Measurements from ENCODE around the gene RAPGEF1. TPM values are rescaled to one million over a fixed set of nuclear protein-coding genes. Genes with fewer than 3 reads are reported as not detected.

RAPGEF1 gene
- polyA plus RNA-seq, 1 donor from 2014 or later = 23.6 TPM

DNA sequence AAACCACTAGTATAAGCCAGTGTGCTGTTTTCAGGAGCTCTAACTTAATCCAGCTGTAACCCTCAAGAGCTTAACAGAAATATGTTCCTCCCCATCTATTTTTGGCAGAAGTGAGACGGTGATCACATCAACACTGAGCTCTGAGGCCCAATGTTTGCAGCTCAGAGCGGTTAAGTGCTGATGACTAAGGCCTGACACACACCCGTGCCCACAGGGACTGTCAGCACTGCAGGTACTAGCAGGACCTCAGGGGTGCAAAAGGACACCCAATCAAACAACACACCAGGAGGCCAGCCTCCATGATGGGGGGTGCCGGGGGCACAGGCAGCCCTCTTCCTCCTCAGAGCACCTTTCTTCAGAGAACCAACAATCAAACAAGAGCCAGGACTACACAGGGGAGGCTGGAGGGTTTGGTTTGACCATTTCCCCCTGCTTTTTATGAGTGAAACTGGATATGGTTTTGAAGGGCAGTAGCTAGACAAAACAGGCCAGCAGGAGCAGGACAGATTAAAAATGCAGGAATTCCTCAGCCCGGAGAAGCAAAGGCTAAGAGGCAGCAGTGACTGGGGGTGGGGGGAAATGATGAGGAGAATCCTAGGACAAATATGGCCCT is 61.3 kb downstream of the RAPGEF1 start (continued):
- TF ChIP-seq SMC3 (conservative IDR thresholded peaks at IDR 0.05; ENCODE audit: poor library complexity) = no peak

DNA sequence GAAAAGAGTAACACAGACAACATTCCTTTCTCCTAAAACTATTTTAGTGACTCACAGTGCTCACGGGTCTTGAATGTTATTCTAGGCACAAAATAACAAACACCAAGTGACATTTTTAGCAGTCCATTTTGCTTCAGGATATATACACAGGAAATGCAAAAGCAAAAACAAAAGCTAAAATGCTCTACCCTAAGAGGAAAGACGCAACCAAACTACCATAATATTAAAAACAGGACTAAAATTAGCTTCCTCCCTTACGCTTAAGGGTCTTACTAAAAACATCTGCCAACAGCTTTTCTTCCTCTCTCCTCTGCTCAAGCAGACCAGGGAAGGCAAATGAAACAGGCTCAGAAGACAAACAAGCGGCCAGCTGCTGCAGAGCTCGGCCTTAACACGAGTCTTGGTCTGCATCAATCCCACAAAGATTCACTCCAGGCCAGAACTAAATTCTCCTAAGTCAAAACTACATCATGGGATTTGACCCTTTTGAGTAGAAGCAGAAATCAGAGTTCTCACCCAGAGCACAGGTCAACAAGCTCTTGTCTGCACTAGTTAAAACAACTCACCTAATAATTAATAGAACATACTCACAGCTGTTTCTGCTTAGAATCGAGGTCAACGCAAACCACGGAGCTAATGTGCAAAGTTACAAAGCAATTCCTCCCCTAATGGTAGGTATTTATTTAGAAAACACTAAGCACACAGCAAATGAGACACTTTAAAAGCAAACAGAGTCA is 62.3 kb downstream of the RAPGEF1 start:
- no peaks in the 10 kb centered on the region for H3K9me2 ChIP-seq (ENCODE audit: insufficient read depth, low read length)
- peaks cover 19% of the 10 kb centered on the region for H3K79me2 ChIP-seq (replicated peaks; ENCODE audit: insufficient read depth, low read length)
- H3K27ac ChIP-seq (ENCODE audit: low read length) = no peak overlapping the region
- no peaks in the 10 kb centered on the region for H3K27me3 ChIP-seq (ENCODE audit: insufficient read depth, low read depth, low read length)
- H3F3A ChIP-seq (ENCODE audit: insufficient read depth, low read length, poor library complexity, severe bottlenecking) = no peaks in the 10 kb centered on the region
- H3K9me3 ChIP-seq (ENCODE audit: low read length) = no peaks in the 10 kb centered on the region
- H3K4me3 ChIP-seq (ENCODE audit: low read length) = no peak overlapping the region
- H4K20me1 ChIP-seq (ENCODE audit: insufficient read depth) = no peaks in the 10 kb centered on the region
- H3K4me2 ChIP-seq (ENCODE audit: low read length) = no peak overlapping the region
- H3K36me3 ChIP-seq (ENCODE audit: insufficient read depth, low read length) = no peaks in the 10 kb centered on the region
- H2AFZ ChIP-seq (ENCODE audit: low read depth, low read length) = no peak overlapping the region
- TF ChIP-seq RAD21 (conservative IDR thresholded peaks at IDR 0.05) = no peak
- no peak for TF ChIP-seq SMC3 (conservative IDR thresholded peaks at IDR 0.05; ENCODE audit: poor library complexity)
- no peak overlapping the region for H3K9ac ChIP-seq (ENCODE audit: low read length)

DNA sequence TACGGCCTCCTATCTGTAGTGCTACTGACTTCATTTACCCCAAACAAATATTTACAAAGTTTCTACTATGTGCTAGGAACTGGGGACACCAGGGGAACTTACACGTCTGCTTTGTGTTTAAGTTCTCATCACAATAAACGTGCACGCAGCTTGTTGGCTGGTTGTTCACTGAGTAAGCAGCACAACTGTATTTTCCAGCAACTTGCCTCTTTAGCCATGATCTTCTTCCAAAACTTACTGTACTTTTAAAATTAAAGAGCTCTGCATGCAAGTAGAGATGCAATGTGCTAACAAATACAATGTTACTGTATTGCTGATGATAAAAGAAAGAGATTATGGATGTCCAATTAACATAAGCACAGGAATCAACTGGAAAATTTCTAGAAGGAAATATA is 62.8 kb downstream of the RAPGEF1 start:
- Histone ChIP-seq H2AFZ (ENCODE audit: low read depth, low read length) (no peak overlapping the region), H3K27me3 (ENCODE audit: insufficient read depth, low read depth, low read length) (no peaks in the 10 kb centered on the region), H3K4me3 (ENCODE audit: low read length) (no peak overlapping the region), H3F3A (ENCODE audit: insufficient read depth, low read length, poor library complexity, severe bottlenecking) (no peaks in the 10 kb centered on the region), H4K20me1 (ENCODE audit: insufficient read depth) (no peaks in the 10 kb centered on the region), H3K27ac (ENCODE audit: low read length) (no peak overlapping the region), H3K9me3 (ENCODE audit: low read length) (no peaks in the 10 kb centered on the region), H3K4me2 (ENCODE audit: low read length) (no peak overlapping the region), H3K9ac (ENCODE audit: low read length) (no peak overlapping the region), H3K9me2 (ENCODE audit: insufficient read depth, low read length) (no peaks in the 10 kb centered on the region), H3K79me2 (replicated peaks; ENCODE audit: insufficient read depth, low read length) (peaks cover 19% of the 10 kb centered on the region), H3K36me3 (ENCODE audit: insufficient read depth, low read length) (no peaks in the 10 kb centered on the region)
- no peak for TF ChIP-seq SMC3 (conservative IDR thresholded peaks at IDR 0.05; ENCODE audit: poor library complexity)
- no peak for TF ChIP-seq POLR2AphosphoS5 (IDR thresholded peaks at IDR 0.05)
- no peak for TF ChIP-seq RAD21 (conservative IDR thresholded peaks at IDR 0.05)
- TF ChIP-seq MXI1 (conservative IDR thresholded peaks at IDR 0.05; ENCODE audit: poor library complexity, severe bottlenecking) = no peak
- TF ChIP-seq, protein P1, sequence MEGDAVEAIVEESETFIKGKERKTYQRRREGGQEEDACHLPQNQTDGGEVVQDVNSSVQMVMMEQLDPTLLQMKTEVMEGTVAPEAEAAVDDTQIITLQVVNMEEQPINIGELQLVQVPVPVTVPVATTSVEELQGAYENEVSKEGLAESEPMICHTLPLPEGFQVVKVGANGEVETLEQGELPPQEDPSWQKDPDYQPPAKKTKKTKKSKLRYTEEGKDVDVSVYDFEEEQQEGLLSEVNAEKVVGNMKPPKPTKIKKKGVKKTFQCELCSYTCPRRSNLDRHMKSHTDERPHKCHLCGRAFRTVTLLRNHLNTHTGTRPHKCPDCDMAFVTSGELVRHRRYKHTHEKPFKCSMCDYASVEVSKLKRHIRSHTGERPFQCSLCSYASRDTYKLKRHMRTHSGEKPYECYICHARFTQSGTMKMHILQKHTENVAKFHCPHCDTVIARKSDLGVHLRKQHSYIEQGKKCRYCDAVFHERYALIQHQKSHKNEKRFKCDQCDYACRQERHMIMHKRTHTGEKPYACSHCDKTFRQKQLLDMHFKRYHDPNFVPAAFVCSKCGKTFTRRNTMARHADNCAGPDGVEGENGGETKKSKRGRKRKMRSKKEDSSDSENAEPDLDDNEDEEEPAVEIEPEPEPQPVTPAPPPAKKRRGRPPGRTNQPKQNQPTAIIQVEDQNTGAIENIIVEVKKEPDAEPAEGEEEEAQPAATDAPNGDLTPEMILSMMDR (IDR thresholded peaks at IDR 0.05; ENCODE audit: poor library complexity, severe bottlenecking) = no peak

DNA sequence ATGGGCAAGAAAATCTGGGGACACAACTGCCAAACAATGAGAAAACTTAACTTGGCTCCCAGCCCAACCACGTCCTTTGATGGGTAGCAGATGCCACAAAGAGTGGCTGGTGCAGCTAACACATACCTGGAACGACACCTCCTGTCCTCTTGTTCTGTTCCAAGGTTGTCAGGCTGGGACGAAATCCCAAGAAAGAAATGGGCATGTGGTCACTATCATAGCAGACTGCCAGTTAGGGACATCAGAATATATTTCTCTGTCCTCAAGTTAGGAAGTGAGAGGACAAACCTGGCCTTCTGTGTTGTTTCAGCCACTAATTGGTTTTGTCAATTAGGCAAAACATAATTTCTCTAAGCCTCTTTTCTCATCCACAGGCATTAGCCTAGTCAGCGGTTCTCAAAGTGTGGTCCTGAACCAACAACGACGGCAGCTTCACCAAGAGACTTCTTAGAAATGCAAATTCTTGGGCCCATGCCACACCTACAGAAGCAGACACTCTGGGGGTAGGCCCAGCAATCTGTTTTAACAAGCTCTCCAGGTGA is 63.4 kb downstream of the RAPGEF1 start:
- no peak for TF ChIP-seq TAF1 (IDR thresholded peaks at IDR 0.05; ENCODE audit: low read depth)
- TF ChIP-seq RAD21 (conservative IDR thresholded peaks at IDR 0.05) = no peak
- no peak for TF ChIP-seq SMC3 (conservative IDR thresholded peaks at IDR 0.05; ENCODE audit: poor library complexity)
- TF ChIP-seq, protein P1 (IDR thresholded peaks at IDR 0.05; ENCODE audit: poor library complexity, severe bottlenecking) = no peak
- TF ChIP-seq EP300 (conservative IDR thresholded peaks at IDR 0.05; ENCODE audit: poor library complexity, severe bottlenecking) = no peak
- TF ChIP-seq, protein P2, sequence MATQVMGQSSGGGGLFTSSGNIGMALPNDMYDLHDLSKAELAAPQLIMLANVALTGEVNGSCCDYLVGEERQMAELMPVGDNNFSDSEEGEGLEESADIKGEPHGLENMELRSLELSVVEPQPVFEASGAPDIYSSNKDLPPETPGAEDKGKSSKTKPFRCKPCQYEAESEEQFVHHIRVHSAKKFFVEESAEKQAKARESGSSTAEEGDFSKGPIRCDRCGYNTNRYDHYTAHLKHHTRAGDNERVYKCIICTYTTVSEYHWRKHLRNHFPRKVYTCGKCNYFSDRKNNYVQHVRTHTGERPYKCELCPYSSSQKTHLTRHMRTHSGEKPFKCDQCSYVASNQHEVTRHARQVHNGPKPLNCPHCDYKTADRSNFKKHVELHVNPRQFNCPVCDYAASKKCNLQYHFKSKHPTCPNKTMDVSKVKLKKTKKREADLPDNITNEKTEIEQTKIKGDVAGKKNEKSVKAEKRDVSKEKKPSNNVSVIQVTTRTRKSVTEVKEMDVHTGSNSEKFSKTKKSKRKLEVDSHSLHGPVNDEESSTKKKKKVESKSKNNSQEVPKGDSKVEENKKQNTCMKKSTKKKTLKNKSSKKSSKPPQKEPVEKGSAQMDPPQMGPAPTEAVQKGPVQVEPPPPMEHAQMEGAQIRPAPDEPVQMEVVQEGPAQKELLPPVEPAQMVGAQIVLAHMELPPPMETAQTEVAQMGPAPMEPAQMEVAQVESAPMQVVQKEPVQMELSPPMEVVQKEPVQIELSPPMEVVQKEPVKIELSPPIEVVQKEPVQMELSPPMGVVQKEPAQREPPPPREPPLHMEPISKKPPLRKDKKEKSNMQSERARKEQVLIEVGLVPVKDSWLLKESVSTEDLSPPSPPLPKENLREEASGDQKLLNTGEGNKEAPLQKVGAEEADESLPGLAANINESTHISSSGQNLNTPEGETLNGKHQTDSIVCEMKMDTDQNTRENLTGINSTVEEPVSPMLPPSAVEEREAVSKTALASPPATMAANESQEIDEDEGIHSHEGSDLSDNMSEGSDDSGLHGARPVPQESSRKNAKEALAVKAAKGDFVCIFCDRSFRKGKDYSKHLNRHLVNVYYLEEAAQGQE (IDR thresholded peaks at IDR 0.05; ENCODE audit: borderline replicate concordance) = no peak
- no peak for TF ChIP-seq POLR2AphosphoS5 (IDR thresholded peaks at IDR 0.05)
- no peak for TF ChIP-seq MXI1 (conservative IDR thresholded peaks at IDR 0.05; ENCODE audit: poor library complexity, severe bottlenecking)
- TF ChIP-seq EZH2 (IDR thresholded peaks at IDR 0.05; ENCODE audit: borderline replicate concordance, insufficient read depth, low read length, poor library complexity, severe bottlenecking) = no peak
- H3K4me2 ChIP-seq (ENCODE audit: low read length) = no peak overlapping the region
- no peaks in the 10 kb centered on the region for H3K36me3 ChIP-seq (ENCODE audit: insufficient read depth, low read length)
- H3K9me3 ChIP-seq (ENCODE audit: low read length) = no peaks in the 10 kb centered on the region
- no peaks in the 10 kb centered on the region for H3F3A ChIP-seq (ENCODE audit: insufficient read depth, low read length, poor library complexity, severe bottlenecking)
- no peaks in the 10 kb centered on the region for H4K20me1 ChIP-seq (ENCODE audit: insufficient read depth)
- H3K9ac ChIP-seq (ENCODE audit: low read length) = no peak overlapping the region
- H3K79me2 ChIP-seq (replicated peaks; ENCODE audit: insufficient read depth, low read length) = peaks cover 19% of the 10 kb centered on the region
- H3K27ac ChIP-seq (ENCODE audit: low read length) = no peak overlapping the region
- no peaks in the 10 kb centered on the region for H3K27me3 ChIP-seq (ENCODE audit: insufficient read depth, low read depth, low read length)
- no peak overlapping the region for H3K4me3 ChIP-seq (ENCODE audit: low read length)
- no peak overlapping the region for H2AFZ ChIP-seq (ENCODE audit: low read depth, low read length)
- no peaks in the 10 kb centered on the region for H3K9me2 ChIP-seq (ENCODE audit: insufficient read depth, low read length)
